GM21515 (cell line): Measurements from ENCODE around the gene RNF168.
A peak's percentile ranks its signal among the peaks of the same experiment; 100 is the strongest.
"Not testable (repeated sequence)": the region's sequence is repeated elsewhere in the genome, so short reads cannot be mapped to it uniquely, and the experiment has no call there.

ENCODE experiments used
- ATAC-seq: cut with Tn5 transposase; IDR thresholded peaks from one replicate; pipeline ENCODE4 v1.9.1; 2021; ENCODE audit not compliant: unreplicated experiment

Gene RNF168, protein sequence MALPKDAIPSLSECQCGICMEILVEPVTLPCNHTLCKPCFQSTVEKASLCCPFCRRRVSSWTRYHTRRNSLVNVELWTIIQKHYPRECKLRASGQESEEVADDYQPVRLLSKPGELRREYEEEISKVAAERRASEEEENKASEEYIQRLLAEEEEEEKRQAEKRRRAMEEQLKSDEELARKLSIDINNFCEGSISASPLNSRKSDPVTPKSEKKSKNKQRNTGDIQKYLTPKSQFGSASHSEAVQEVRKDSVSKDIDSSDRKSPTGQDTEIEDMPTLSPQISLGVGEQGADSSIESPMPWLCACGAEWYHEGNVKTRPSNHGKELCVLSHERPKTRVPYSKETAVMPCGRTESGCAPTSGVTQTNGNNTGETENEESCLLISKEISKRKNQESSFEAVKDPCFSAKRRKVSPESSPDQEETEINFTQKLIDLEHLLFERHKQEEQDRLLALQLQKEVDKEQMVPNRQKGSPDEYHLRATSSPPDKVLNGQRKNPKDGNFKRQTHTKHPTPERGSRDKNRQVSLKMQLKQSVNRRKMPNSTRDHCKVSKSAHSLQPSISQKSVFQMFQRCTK

GRCh38 chr3:196503196-196504076, at the start of gene RNF168:
TSS of gene RNF168 (minus strand) at chr3:196503768. CDS start at chr3:196503173, 595 bp downstream.
- ATAC-seq = peak; percentile 76

DNA sequence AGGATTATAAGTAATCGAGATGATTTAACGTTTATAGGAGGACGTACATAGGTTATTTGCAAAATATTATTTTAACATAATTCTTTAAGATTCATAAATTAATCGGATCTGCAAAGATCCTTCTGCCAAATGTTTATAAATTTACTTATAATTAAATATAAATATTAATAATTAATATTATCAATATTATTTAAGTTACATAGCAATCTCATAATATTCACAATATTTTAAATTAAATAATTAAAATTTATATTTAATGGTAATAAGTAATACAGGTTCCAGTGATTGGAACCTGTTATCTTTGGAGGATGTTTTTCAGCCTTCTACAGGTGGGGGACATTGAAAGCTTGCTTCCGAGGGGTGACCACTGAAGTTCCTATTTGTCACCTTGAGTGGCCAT, 48.7 kb upstream of the RNF168 start:
- no peak for ATAC-seq

GRCh38 chr3:196550172-196550571, 46.6 kb upstream of the RNF168 start:
- ATAC-seq = not testable (repeated sequence)

DNA sequence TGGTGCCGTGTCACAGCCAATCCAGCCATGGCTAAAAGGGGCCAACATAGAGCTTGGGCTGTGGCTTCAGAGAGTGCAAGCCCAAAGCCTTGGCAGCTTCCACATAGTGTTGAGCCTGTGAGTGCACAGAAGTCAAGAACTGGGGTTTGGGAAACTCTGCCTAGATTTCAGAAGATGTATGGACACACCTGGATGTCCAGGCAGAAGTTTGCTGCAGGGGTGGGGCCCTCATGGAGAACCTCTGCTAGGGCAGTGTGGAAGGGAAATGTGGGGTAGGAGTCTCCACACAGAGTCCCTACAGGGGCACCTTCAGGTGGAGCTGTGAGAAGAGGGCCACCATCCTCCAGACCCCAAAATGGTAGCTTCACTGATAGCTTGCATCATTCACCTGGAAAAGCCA, 45.7 kb upstream of the RNF168 start:
- not testable (repeated sequence) for ATAC-seq

DNA sequence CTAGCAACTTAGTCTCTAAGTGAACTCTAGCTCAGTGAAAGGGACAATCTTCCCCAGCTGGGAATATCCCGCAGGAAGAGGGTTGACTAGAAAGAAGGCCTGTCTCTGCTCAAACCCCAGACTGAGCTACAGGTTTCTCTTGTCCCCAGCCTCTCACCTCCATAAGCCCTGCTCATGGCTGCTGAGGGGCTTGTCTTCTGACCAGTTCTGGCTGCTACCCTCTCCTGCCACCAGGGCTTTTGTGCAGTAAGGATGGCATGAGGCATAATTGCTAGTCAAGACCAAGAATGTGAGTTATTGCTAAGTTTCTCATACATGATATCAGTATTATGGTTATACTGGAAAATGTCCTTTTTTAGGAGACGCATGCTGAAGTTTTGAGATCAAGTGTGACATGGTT, 43.5 kb upstream of the RNF168 start:
- no peak for ATAC-seq

GRCh38 chr3:196546537-196546936, 43.0 kb upstream of the RNF168 start:
- ATAC-seq = no peak

DNA sequence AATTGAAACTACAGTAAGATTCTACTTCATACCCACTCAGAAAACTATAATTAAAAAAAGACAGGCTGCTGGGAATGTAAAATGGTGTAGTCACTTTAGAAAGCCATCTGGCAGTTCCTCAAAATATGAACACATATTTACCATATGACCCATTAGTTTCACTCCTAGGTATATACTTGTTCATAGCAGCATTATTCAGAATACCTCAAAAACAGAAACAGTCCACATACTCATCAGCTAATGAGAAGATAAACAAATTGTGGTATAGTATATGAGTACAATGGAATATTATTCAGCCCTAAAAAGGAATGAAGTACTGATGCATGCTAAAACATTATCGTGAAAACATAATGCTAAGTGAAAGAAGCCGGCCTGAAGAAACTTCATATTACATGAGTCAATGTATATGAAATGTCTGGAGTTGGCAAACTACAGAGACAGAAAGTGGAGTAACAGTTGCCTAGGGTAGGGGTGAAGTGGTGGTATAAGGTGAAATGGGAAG, 41.0 kb upstream of the RNF168 start:
- no peak for ATAC-seq

DNA sequence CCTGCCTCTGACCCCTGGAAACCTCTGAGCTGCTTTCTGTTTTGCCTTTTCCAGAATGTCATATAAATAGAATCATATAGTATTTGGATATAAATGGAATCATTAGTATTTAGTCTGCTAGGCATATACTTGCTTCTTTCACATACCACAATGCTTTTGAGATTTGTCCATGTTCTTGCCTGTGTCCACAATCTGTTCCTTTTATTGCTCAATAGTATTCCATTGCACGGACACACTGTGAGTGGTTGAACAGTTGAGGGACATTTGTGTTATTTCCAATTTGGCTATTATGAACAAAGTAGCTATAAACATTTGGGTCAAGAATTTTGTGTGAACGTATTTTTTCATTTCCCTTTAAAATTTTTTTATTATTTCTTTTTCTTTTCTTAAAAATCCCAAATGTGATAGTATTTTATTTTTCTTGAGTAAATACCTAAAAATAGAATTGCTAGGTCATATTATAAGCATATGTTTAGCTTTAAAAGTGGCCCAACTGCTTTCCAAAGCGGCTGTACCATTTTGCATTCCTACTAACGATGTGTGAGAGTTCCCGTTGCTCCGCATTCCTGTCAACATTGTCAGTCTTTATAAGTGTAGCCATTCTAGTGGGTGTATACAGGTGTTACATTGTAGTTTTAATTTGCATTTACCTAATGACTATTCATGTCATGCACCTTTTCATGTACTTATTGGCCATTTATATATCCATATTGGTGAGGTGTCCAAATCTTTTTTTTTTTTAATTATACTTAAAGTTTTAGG, 38.3 kb upstream of the RNF168 start:
- no peak for ATAC-seq

DNA sequence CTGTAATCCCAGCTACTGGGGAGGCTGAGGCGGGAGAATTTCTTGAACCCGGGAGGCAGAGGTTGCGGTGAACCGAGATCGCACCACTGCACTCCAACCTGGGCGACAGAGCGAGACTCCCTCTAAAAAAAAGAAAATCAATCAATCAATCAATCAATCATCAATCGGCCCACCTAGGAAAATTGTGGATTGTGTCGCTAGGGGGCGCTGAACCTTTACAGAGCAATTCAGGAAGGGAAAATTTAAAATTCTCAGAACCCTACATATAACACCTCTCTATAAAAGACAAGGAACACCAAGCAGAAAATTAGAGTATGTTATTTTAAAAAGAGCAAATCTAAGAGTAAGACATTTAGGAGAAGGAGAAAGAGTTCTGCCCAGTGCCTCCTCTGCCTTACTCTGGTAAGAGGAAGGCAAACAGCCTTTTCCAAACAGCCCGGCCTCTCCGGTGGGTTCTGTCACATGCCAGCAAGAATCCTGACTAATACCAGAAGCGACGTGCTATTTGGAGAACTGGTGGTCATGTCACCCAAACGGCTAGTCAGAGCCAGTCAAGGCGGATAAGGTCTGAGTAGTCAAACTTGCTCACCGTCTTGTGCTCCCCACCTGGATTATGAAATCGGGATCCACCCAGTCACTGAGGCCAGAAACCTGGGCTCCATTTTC, 33.9 kb upstream of the RNF168 start:
- no peak for ATAC-seq

- ATAC-seq = no peak
Measured at GRCh38 chr3:196533260-196533681, 29.7 kb upstream of the RNF168 start.

DNA sequence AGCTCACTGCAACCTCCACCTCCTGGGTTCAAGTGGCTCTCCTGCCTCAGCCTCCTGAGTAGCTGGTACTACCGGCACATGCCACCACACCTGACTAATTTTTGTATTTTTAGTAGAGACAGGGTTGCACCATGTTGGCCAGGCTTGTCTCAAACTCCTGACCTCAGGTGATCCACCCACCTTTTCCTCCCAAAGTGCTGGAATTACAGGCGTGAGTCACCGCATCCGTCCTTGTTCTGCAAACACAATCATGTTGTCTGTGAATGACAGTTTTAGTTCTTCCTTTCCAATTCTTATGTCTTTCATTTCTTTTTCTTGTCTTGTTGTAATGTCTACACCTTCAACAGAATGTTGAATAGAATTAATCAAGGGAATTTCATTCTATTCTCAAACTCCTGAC, 27.9 kb upstream of the RNF168 start:
- no peak for ATAC-seq

- ATAC-seq = peak; percentile 74
Measured at GRCh38 chr3:196528639-196529233, 25.2 kb upstream of the RNF168 start.

- no peak for ATAC-seq
Measured at GRCh38 chr3:196525141-196525540, 21.6 kb upstream of the RNF168 start.

DNA sequence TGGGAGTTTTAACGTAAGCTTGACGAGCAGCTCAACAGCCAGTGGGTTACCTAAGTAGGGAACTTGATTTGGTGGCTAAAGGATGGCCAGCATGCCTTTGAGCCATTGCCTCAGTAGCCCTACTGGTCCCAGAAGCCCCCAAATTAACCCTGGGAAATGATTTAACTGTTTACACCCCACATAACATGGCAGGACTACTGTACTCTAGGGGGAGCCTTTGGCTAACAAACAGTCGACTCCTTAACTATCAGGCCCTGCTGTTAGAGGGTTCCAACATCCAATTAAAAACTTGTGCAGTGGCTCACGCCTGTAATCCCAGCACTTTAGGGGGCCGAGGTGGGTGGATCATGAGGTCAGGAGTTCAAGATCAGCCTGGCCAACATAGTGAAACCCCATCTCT, 21.0 kb upstream of the RNF168 start:
- no peak for ATAC-seq

- ATAC-seq = no peak
Measured at GRCh38 chr3:196523841-196524240, 20.3 kb upstream of the RNF168 start.

DNA sequence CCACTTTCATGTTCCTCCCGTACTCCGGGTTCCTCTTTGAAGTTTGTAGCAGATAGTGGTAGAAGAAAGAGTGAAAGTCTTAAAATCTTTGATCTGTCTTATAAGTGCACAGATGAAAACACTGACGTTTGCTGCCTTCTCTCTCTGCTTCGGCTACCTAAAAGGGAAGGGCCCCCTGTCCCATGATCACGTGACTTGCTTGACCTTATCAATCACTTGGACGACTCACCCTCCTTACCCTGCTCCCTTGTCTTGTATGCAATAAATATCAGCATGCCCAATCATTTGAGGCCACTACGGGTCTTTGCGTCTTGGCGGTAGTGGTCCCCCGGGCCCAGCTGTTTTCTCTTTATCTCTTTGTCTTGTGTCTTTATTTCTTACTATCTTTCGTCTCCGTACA, 17.7 kb upstream of the RNF168 start:
- ATAC-seq = not testable (repeated sequence)

DNA sequence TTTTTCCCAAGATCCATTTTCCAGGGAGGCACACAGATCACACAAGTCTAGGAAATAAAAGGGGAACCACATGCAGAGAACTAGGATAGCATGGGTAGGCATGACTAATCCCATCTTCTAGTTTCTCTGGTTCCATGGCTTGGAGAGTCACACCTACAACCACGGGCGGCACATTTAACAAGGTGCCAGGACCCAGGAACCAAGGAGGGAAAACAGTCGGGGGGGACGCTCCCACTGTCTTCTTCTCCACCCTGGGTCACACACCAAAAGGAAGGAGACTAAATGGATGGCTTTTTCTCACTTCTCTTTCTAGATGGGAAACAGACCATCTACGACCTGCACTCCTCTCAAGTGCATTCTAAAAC, 16.1 kb upstream of the RNF168 start:
- ATAC-seq = no peak

GRCh38 chr3:196518966-196519717, 15.6 kb upstream of the RNF168 start:
- ATAC-seq = no peak

DNA sequence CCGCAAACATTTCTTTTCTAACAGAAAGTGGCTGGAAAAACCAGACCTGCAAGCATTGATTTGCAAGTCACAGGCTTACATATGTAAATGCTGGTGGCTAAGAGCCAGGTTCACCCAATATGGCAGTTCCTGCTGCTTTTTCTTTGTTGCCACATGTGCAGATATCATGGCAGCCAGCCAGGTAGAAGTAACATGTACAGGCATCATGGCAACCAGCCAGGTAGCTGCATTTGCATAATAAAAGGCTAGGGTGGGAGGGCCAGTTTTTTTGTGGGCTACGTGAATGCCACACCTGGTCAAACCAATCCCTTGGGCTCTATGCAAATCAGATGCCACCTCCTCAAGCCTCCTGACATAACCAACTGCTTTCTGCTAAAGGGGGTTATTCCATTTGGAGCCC, 14.4 kb upstream of the RNF168 start:
- no peak for ATAC-seq
